Esophagus mucosa (tissue), 1 donor: ENCODE results near the gene ZNF157. TPM values are rescaled to one million over a fixed set of nuclear protein-coding genes. Genes with fewer than 3 reads are reported as not detected.

Experiments used
- ATAC-seq: fragments of 200-7000 bp; cut with Tn5 transposase; one replicate; pipeline ENCODE4 v1.9.1; 2020
- total RNA-seq: library from RNA; stranded (reverse); gene quantifications from one replicate; pipeline ENCODE4 v1.2.4, GENCODE V29; 2023
- donor health status: DM: yes; HTN: yes; CAD: no.

Gene ZNF157
- total RNA-seq, 1 donor from 2014 or later = 0.16 TPM

GRCh38 chrX:47447607-47448006, 77.2 kb downstream of the ZNF157 start:
- no peak for ATAC-seq

- ATAC-seq = no peak
Observed at GRCh38 chrX:47448165-47448806, 77.9 kb downstream of the ZNF157 start.

- no peak for ATAC-seq
Observed at GRCh38 chrX:47452112-47452511, 81.7 kb downstream of the ZNF157 start.

GRCh38 chrX:47456080-47456479, 85.7 kb downstream of the ZNF157 start:
- ATAC-seq = no peak

- ATAC-seq = no peak
Observed at GRCh38 chrX:47458528-47458927, 88.2 kb downstream of the ZNF157 start.

- no peak for ATAC-seq
Observed at GRCh38 chrX:47460561-47460960, 90.2 kb downstream of the ZNF157 start.

Other genes starting within 250 kb of the ZNF157 start
- gene NDUFB11, start 225.9 kb upstream of the ZNF157 start, total RNA-seq = 67.4 TPM
- gene RBM10, start 225.4 kb upstream of the ZNF157 start, total RNA-seq = 23.6 TPM
- gene UBA1, start 176.7 kb upstream of the ZNF157 start, total RNA-seq = 190 TPM
- 80.7 TPM for gene CDK16, start 151.9 kb upstream of the ZNF157 start, total RNA-seq
- 13.2 TPM for gene USP11, start 137.6 kb upstream of the ZNF157 start, total RNA-seq
- 4.2 TPM for gene ZNF41, start 112.6 kb downstream of the ZNF157 start, total RNA-seq
- 33.8 TPM for gene ARAF, start 190.6 kb downstream of the ZNF157 start, total RNA-seq
- gene TIMP1, start 211.9 kb downstream of the ZNF157 start, total RNA-seq = 51.4 TPM
- gene SYN1, start 249.3 kb downstream of the ZNF157 start, total RNA-seq = 0.16 TPM